Activated CD8-positive, alpha-beta memory T cell treated with anti-CD3 and anti-CD28 coated beads for 24 hours (primary cell): Measurements from ENCODE around the gene CACNA1E.

Source experiments
- DNase-seq: peaks from one replicate; pipeline ENCODE4 v3.0.0-alpha.2; 2020

The CACNA1E gene

DNA sequence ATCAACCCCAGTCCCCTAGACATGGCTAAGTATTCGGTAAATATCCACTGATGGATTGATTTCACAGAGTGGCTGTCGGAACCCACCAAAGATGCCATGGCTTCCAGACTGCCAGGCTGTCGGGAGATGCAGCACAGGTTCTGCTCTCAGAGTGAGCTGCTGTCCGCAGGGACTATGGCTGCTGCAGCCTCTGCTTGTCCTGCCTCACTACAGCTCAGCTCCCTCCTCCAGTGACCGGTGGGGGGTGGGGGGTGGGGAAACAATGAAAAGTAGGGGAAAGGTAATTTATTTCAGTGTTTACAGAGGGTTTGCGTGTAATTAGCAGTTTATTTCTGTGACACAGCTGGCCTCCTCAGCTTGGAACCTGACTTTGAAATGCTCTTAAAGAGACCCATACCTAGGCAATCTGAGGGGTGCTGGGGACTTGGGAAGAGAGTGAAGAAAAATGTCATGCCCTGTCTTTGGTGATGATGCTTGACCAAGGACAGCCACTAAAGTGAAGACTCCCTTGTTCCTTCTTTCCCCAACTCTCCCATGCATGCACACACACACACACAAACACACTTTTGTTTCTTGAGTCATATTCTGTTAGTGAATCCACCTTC lies 109.0 kb downstream of the CACNA1E start:
- DNase-seq = no peak

DNA sequence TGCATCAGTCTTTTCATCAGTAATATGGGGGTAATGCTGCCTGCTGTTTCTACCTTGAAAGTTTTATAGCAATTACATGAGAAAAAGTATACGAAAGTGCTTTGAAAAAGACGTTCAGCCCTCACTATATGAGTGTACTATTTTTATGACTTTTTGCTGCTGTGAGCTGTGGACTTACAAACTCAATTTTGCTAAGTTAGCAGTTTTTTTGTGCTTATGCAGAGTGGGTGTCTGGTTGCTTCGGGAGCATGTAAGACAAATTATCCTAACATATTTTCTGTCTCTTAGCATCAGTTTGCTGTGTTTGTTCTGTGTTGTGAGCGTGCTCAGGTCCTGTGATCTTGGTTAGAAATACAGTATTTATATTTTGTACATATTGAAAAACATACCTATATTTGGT lies 109.7 kb downstream of the CACNA1E start:
- no peak for DNase-seq

DNA sequence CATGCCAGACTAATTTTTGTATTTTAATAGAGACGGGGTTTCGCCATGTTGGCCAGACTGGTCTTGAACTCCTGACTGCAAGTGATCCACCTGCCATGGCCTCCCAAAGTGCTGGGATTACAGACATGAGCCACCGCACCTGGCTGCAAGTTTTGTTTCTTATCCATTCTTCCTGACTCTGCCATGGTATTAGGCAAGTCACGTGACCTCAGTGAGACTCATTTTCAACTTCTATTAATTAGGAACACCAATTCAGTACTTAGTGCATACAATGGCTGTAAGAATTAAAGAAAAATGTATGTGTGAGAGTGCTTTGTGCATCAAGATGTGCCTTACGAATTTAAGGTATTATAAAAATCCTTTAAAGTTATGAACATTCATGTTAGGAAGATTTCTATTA lies 111.2 kb downstream of the CACNA1E start:
- DNase-seq = no peak

DNA sequence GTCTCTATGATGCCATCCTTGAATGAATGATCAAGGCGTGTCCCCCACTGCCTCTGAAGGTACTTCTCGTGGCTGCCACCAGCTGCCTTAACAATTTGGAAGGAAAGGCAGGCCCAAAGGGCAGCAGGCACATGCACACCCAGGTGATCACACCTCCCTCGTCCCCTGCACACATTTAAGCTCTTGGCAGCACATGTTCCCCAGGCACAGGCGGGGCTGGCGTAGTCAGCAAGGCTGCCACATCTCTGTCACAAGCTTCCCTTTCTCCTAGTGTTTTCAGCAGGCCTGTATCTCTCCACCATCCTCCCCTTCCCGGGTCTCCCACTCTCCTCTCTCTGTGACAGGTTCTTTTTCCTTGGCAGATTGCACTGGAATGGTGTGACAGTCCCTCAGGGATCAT lies 111.9 kb downstream of the CACNA1E start:
- no peak for DNase-seq

DNA sequence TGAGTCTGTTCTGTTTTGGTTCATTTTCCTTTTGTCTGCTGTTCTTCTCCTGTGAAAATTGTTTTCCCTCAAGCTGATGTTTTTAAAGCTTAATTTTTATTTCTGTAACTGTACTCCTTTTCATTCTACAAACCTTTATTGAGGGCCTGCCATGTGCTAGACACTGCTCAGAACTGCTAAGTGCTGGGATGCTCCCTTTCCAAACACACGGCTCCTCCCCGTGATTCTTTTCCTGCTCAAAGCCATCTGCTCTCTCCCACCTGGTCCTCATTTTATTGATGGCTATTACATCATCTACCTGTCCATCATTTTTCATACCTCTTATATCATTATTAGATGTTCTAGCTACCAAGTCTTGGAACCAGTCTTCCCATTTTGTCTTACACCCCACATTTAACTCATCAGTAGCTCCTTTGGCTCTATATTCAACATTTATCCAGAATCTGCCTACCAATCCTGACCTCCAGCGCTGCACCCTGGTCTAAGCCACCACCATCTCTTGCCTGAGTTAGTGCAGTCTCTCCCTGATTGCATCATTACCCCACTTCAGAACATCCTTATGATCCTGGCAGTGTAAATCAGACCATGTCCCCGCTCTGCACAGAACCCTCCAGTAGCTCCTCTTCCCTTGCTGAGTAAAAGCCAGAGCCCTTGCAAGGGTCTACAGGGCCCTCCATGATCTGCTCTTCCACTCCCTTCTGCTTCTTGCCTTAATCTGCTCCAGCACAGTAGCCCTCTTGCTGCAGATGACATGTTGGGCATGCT lies 118.1 kb downstream of the CACNA1E start:
- no peak for DNase-seq

DNA sequence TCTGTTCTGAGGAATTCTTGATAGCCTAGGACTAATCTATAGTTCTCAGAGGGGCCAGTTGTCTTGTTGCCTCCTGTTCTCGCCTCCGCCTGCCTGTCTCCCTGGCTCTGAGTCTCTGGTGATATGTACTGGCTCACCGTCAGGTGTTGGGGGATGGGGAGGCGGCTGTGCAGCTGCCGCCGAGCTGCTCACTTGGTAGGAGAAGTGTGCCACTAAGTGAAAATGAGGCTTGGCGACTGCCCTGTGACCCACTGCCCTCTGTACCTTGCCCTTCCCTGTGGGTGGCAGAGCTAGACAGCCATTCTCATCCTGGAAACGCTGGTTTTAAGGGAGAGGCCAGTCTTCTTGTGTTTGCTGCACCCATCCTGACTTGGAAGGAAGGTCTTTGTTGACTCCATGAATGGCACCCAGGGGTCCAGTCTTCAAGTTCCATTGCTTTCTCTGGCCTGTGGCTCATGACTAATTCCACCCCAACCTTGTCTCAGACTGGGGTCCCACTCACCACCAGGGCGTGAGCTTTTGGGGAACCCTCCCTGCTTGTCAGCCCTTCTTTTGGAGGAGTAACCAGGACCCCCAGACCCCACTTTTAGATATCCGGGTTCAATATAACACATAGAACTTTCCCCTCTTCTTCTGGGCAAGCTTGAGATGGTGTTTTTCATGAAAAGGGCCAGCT lies 120.6 kb downstream of the CACNA1E start:
- DNase-seq = no peak

DNA sequence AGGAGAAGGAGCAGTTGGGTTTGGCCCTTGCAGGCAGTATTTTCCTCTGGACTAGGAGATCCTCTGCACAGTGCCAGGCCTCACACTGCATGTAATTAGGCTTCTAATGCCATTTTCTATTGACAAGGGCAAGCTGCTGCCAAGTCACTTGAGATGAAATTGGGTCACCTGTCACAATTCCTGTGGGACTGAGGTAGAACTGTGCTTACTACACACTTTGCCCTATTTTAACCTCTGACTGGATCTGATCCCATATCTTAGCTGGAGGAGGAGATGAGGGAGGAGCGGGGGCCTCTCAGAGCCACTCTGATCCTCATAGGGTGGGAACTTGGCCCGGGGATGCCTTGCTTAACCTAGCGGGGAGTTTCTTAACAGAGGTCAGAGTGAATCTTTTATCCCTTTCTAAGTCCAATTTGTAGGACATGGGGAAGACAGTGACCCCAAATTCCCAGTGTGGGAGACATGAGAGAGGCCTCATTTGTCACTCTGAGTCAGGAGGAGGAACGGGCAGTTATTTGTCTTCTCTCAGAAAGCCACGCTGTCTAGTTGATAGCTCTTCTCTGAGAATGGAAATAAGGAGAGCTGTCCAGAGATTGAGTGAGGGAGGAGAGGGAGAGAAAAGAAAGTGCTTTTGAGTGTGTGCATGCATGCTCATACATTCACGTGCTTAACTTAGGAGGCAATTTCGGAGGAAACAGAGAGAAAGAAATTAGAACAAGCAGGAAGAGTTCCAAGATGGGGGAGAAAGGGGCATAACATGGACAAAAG lies 121.3 kb downstream of the CACNA1E start:
- no peak for DNase-seq

DNA sequence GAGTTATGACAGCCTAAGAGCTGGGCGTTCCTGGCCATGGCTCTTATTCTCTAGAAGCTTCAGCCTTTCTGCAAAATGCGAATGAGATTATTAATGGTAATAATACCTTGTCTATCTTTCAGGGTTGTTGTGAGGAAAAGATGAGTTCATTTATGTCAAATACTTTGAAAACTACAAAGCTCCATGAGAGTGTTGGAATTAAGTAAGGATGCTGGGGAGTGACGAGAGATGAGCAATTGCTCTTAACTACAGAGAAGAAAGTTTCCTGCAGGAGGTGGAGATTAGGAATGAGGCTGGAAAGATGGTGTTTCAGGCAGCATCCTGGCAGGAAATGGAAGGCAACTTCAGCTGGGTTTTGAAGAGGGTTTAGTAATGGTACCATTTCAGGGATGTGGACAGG lies 124.2 kb downstream of the CACNA1E start:
- no peak for DNase-seq

DNA sequence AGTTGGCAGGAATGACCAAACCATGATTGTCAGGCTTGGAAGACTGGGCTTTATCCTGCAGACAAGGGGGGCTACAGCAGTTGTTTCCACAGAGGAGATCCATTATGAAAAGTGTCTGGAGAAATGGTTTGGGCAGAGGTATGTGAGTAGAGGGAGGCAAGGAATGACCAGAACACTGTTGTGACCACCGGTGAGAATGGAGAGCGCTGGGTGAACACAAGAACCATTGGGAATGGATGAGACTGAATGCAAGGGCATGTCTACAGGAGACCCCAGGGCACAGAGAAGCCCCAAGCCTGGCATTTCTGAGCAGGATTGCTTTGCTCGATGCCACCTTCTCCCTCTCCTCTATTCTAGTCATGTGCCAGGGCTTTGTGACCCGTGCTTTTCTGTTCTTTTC lies 125.1 kb downstream of the CACNA1E start:
- DNase-seq = no peak

DNA sequence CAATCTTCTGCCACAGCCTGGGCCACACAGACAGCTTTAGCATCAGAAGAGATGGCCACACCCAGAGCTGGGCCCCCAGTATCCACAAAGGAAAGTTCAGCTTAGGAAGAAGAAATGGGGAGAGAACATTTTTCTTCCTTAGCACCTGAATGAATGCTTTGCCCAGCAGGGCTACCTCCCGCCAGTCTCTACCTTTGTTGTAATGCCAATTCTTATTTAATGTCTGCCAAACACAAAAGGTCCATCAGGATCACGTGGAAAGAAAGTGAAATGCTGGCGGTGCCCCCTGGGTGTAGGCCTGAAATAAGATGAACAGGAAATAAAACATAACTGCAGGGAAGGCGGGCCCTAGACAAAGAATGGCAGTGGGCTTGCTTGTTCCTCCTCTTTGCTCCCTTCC lies 125.6 kb downstream of the CACNA1E start:
- DNase-seq = no peak

DNA sequence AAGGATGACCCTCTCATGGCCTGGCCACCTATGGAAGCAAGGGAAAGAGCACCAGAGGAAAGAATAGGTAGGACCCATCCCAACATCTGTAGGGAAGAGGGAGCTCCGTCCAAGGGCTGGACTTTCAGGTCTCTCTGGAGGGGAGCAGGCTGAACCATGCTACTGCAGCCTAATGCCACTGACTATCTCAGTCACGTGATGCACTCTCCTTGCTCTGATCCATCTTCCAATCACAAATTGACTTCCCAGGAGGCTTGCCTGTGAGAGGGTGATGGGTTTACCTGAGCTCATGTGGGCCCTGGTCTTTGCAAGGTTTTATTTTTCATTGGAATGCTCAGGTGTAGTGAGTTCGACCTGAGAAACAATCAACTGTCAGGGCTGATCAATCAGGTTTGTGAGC lies 128.8 kb downstream of the CACNA1E start:
- DNase-seq = no peak

DNA sequence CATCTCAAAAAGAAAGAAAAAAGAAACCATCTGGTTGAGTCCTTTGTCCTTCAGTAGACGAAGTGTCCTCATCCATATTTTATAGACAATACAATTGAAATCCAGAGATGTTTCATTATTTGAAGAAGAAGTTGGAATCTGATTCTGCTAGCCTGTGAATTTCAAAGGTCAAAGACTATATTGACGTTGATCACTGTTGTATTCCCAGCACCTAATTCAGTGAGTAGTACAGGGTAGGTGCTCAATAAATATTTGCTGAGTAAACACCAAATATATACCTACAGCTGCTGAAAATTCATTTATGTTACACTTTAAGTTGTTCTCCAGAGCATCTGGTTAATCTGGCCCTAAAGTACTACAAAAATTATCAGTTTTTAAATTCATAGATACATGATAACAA lies 135.2 kb downstream of the CACNA1E start:
- no peak for DNase-seq

DNA sequence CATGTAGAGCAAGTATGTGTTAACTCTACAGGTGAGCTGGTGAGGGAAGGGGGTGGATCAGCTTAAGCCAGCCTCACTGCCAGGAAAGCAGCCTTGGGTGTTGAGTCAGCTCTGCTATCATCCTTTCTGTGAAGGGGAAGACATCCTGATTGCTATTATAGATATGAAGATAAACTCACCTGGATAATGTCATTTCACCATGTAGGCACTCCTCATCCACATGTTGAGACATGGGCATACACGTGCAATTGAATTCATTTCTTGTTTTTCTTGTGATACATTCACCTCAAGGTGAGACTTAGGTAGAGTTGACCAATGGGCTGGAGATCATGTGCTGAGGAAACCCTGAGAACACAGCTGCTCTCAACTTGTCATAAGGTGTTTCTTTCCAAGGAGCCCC lies 136.9 kb downstream of the CACNA1E start:
- no peak for DNase-seq

DNA sequence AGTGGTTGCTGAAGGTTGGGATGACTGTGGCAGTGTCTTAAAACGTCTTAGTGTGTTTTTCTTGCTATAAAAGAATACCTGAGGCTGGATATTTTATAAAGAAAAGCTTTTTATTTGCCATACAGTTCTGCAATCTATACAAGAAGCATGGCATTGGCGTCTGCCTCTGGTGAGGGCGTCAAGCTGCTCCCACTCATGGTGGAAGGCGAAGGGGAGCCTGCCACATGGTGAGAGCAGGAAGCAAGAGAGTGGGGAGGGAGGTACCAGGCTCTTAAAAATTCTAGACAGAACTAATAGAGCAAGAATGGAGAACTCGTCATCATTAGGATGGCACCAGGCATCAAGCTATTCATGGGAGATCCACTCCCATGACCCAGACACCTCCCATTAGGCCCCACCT lies 140.5 kb downstream of the CACNA1E start:
- no peak for DNase-seq

DNA sequence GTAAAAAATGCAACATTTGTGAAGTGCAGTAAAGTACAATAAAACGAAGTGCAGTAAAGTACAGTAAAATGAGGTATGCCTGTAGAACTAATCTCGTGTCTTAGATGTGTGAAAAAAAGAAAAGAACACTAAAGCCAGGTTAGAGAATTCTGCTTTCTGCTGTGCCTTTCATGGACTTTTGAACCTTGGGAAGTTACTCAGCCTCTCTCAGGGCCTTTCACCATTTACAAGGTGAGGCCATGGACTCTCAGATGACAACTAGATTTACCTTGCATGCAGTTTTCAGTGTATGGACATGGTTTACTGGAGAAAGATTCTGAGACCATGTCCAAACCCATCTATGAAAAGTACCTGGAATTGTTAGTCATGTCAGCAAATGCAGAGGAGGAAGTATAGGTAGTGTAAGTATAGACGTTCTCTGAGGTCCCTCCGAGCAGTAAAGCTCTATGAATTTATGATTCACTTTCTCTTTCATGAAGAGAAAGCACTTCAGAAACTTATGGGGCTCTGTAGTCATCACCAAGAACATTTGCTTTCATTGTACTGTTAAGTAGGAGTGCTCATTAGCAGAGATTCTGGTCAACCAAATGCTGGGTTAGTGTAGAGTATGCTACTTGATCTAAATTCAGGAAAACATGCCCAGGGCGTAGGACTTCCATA lies 143.1 kb downstream of the CACNA1E start:
- DNase-seq = no peak

DNA sequence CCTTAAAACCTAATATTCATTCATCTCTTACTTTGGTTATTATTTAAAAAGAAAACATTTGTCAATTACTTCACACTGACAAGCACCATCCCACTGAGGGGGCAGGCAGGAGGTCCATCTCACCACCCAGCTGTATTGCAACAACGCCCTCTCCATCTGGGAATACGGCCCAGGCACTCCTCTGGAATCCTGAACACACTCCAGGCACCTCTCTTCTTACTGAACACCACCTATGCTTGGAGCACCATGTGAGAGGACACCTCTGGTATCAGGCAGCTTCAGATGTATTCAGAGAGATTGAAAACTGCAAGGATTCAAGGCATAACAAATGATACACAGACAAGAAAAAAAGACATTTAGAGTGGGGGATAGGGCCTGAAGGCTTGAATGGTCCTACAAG lies 147.1 kb downstream of the CACNA1E start:
- no peak for DNase-seq

DNA sequence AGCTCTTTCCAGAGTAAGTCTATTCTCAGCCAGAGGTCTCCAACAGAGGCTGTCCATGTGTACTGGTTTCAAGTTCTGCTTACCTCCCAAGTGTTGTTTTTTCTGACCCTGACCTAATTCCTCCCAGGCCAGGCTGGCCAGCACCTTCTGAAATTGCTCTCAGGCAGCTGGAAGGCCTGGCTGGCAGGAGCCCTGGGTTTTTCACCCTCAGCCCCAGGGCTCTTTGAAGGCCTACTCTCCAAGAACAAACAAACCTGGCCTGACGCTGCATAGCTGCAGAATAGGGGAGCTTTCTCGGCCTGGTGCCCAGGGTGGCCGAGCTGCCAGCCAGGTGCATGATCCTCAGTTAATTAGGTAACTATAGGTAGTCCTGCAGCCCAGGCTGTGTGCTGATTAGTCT lies 147.5 kb downstream of the CACNA1E start:
- DNase-seq = no peak

DNA sequence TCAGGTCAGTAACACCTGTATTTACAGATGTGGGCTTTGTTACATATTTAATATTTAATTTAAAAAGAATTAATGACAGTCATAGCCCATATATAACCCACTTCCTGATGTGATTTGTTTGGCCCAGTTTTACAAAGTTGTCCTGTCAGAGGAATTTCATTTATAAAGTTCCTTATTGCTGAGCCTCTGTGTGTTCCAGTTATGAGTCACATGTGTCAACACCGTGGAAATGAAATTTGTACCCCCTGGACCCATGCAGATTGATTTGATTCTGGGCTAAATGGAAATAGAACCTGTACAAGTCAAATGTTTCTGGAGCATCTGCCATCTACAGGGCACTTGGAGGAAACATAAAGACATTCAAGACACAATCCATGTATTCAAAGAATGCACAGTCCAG lies 149.2 kb downstream of the CACNA1E start:
- no peak for DNase-seq

DNA sequence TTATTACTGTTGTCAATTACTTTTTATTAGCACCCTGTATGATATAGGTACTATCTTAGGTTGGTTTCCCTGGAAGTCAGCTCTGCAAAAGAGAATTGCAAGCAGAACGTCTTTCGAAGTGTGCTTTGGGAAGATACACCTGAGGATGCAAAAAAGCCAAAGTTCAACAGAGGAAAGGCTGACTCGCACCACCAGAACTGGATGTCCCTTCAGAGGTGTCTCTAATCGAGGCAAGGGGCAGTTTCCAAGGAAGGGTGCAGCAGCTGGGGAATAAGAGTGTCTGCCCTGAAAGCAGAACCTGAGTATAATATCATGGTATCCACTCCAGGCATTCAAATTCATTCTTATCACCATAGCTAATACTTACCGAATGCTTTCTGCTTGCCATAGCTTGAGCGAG lies 149.6 kb downstream of the CACNA1E start:
- no peak for DNase-seq

DNA sequence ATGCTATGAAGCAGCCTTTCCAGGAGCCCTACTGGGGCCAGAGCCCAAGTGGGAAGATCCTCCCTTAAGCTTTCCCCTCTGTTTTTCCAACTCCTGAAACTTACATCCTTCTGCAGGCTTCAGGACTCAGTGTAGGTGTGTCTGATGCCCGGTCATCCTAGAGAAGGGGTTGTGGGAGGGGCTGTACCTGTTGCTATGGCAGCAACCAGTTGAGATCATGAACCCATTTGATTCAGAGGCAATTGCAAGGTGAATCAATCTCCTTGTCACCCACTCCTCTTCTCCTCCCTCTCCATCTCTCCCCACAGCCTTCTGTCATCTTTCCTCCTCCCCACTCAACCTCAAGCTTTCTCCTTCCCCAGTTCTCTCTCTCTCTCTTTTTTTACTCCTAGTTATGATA lies 151.8 kb downstream of the CACNA1E start:
- no peak for DNase-seq

DNA sequence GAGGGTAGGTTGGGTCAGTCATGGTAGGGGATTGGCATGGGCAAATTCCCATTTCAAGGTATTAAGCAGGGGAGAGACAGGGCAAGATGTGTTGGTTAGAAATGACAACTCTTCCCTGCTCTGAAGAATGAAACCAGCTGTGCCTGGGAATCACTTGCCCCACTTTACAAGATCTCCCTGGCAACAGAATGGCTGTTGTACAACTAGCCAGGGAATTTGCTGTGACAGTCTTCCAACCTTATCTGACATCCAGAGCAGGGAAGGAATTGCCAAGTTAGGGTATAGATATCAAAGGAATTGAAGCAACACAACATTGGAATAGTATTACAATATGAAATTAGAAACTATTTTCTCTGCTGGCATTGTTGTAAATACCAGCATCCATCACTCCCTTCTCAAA lies 154.7 kb downstream of the CACNA1E start:
- no peak for DNase-seq

DNA sequence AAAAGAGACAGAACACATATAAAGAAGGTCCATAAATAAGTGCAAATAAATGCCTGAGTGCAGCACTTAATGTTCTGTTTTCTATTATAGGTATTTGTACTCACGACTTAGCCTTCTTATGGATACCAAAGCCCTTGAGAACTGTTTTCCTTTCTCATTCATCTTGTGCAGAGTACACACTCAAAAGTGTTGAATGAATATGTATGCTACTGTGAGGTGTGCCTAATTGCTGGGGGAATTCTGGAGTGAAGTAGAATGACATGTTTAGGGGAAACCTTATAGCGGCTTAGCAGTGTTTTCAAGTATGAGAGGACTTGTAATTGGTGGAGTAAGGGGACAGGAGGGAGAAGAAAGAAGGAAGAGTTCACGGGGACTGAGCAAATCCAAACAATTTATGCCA lies 157.6 kb downstream of the CACNA1E start:
- DNase-seq = no peak

DNA sequence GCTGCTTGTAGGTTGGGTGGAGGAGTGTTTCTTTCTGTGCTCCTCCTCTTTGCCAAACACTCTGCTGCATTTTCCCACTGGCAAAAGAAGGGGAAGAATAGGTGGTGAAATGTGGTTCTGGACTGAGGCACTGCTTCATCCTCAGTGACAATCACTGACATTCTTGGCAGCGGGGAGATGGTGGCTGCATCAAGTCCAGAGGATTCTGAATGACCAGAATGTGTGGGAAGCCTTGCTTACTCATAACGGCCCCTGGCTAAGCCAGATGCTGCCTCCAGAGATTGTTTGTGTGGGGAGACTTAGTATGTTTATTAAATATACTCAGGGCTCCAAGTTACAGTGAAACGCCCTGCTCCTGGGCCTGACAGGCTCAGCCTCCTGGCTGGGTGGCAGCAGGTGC lies 160.3 kb downstream of the CACNA1E start:
- no peak for DNase-seq
